Stimulated activated naive CD8-positive, alpha-beta T cell treated with anti-CD3 and anti-CD28 coated beads, Interleukin-15, amount 100 ng/mL, for 72 hours (primary cell): Measurements from ENCODE around the gene GOLGA8K.
"Not testable (repeated sequence)": the region's sequence is repeated elsewhere in the genome, so short reads cannot be mapped to it uniquely, and the experiment has no call there.

ENCODE experiments used
- ATAC-seq: fragments of 150-1000 bp; cut with Tn5 transposase; 2 replicates; pipeline ENCODE4 v1.10.0; 2021; ENCODE audit warnings: mild to moderate bottlenecking, moderate library complexity
- DNase-seq, 2 donors: peaks; one replicate each; pipeline ENCODE4 v3.0.0; 2021 to 2022
- H3K27ac Mint-ChIP-seq, 2 donors: one replicate each; pipeline ENCODE4 v1.8.0; 2022; ENCODE audit warnings: mild to moderate bottlenecking in 2 of 2, mixed read lengths in 2 of 2, moderate library complexity in 2 of 2
- H3K27me3 Mint-ChIP-seq: one replicate; pipeline ENCODE4 v1.8.0; 2022; ENCODE audit warnings: mixed read lengths
- H3K4me1 Mint-ChIP-seq: one replicate; pipeline ENCODE4 v1.8.0; 2022; ENCODE audit warnings: mild to moderate bottlenecking, mixed read lengths
- H3K4me3 Mint-ChIP-seq, 2 donors: one replicate each; pipeline ENCODE4 v1.8.0; 2022; ENCODE audit warnings: mild to moderate bottlenecking in 2 of 2, mixed read lengths in 2 of 2, moderate library complexity in 1 of 2
- H3K9me3 Mint-ChIP-seq, 2 donors: one replicate each; pipeline ENCODE4 v1.8.0; 2022; ENCODE audit warnings: mixed read lengths in 2 of 2

Gene GOLGA8K

GRCh38 chr15:32403192-32403591, at the start of gene GOLGA8K:
Gene GOLGA8K, minus strand, starts transcription at chr15:32403292. Its CDS starts 98 bp downstream, at chr15:32403194.
- H3K9me3 Mint-ChIP-seq, result not testable (repeated sequence)

GRCh38 chr15:32440445-32440977, 37.4 kb upstream of the GOLGA8K start:
- H3K4me3 Mint-ChIP-seq, H3K9me3 Mint-ChIP-seq, H3K4me1 Mint-ChIP-seq, H3K27ac Mint-ChIP-seq, H3K27me3 Mint-ChIP-seq: not testable (repeated sequence)
- peak in 1 of 2 donors; percentile 5 for DNase-seq
- ATAC-seq, result peak; percentile 85

More at GRCh38 chr15:32403192-32403591, at the start of gene GOLGA8K:
- DNase-seq, ATAC-seq, H3K4me3 Mint-ChIP-seq, H3K27ac Mint-ChIP-seq, H3K4me1 Mint-ChIP-seq, H3K27me3 Mint-ChIP-seq: not testable (repeated sequence)

GRCh38 chr15:32434102-32434963, 31.2 kb upstream of the GOLGA8K start:
- peak; percentile 86 for ATAC-seq
- not testable (repeated sequence) for H3K27ac Mint-ChIP-seq, H3K27me3 Mint-ChIP-seq, H3K9me3 Mint-ChIP-seq, H3K4me1 Mint-ChIP-seq, DNase-seq, H3K4me3 Mint-ChIP-seq

- ATAC-seq, DNase-seq, H3K27me3 Mint-ChIP-seq, H3K27ac Mint-ChIP-seq, H3K4me3 Mint-ChIP-seq, H3K4me1 Mint-ChIP-seq, H3K9me3 Mint-ChIP-seq: not testable (repeated sequence)
Observed at GRCh38 chr15:32427635-32428034, 24.5 kb upstream of the GOLGA8K start.

- H3K27ac Mint-ChIP-seq, H3K4me3 Mint-ChIP-seq, DNase-seq, H3K4me1 Mint-ChIP-seq, H3K9me3 Mint-ChIP-seq, H3K27me3 Mint-ChIP-seq, ATAC-seq: not testable (repeated sequence)
Observed at GRCh38 chr15:32426511-32426910, 23.4 kb upstream of the GOLGA8K start.

GRCh38 chr15:32407903-32408302, 4.8 kb upstream of the GOLGA8K start:
- not testable (repeated sequence) for H3K27me3 Mint-ChIP-seq, H3K27ac Mint-ChIP-seq, H3K9me3 Mint-ChIP-seq, H3K4me1 Mint-ChIP-seq, H3K4me3 Mint-ChIP-seq, DNase-seq, ATAC-seq

GRCh38 chr15:32396522-32396921, 6.6 kb downstream of the GOLGA8K start:
- not testable (repeated sequence) for ATAC-seq, H3K27me3 Mint-ChIP-seq, H3K9me3 Mint-ChIP-seq, H3K27ac Mint-ChIP-seq, H3K4me1 Mint-ChIP-seq, DNase-seq, H3K4me3 Mint-ChIP-seq

GRCh38 chr15:32394745-32395144, 8.3 kb downstream of the GOLGA8K start:
- H3K27ac Mint-ChIP-seq, ATAC-seq, H3K4me3 Mint-ChIP-seq, DNase-seq, H3K4me1 Mint-ChIP-seq, H3K9me3 Mint-ChIP-seq, H3K27me3 Mint-ChIP-seq: not testable (repeated sequence)

GRCh38 chr15:32388050-32388648, 14.9 kb downstream of the GOLGA8K start:
- H3K27ac Mint-ChIP-seq, H3K4me1 Mint-ChIP-seq, H3K4me3 Mint-ChIP-seq, H3K9me3 Mint-ChIP-seq, H3K27me3 Mint-ChIP-seq, DNase-seq: not testable (repeated sequence)
- peak; percentile 45 for ATAC-seq

GRCh38 chr15:32385823-32386495, 17.1 kb downstream of the GOLGA8K start:
- not testable (repeated sequence) for H3K4me1 Mint-ChIP-seq, H3K27ac Mint-ChIP-seq, DNase-seq

GRCh38 chr15:32374185-32374584, 28.9 kb downstream of the GOLGA8K start:
- H3K4me3 Mint-ChIP-seq, H3K27me3 Mint-ChIP-seq, H3K9me3 Mint-ChIP-seq, H3K27ac Mint-ChIP-seq, DNase-seq, ATAC-seq, H3K4me1 Mint-ChIP-seq: not testable (repeated sequence)

More at GRCh38 chr15:32385823-32386495, 17.1 kb downstream of the GOLGA8K start:
- not testable (repeated sequence) for H3K4me3 Mint-ChIP-seq, ATAC-seq, H3K9me3 Mint-ChIP-seq, H3K27me3 Mint-ChIP-seq

GRCh38 chr15:32373707-32374106, 29.4 kb downstream of the GOLGA8K start:
- H3K4me3 Mint-ChIP-seq, H3K27ac Mint-ChIP-seq, H3K9me3 Mint-ChIP-seq, DNase-seq, H3K27me3 Mint-ChIP-seq, H3K4me1 Mint-ChIP-seq: not testable (repeated sequence)
- peak; percentile 58 for ATAC-seq

GRCh38 chr15:32372075-32372474, 31.0 kb downstream of the GOLGA8K start:
- not testable (repeated sequence) for H3K4me1 Mint-ChIP-seq, H3K4me3 Mint-ChIP-seq, H3K27ac Mint-ChIP-seq, H3K27me3 Mint-ChIP-seq, H3K9me3 Mint-ChIP-seq, DNase-seq, ATAC-seq

GRCh38 chr15:32370526-32370925, 32.6 kb downstream of the GOLGA8K start:
- not testable (repeated sequence) for H3K27me3 Mint-ChIP-seq, H3K4me3 Mint-ChIP-seq, H3K4me1 Mint-ChIP-seq, DNase-seq, H3K27ac Mint-ChIP-seq, ATAC-seq, H3K9me3 Mint-ChIP-seq

GRCh38 chr15:32370064-32370463, 33.0 kb downstream of the GOLGA8K start:
- not testable (repeated sequence) for H3K4me1 Mint-ChIP-seq, H3K27me3 Mint-ChIP-seq, H3K4me3 Mint-ChIP-seq, H3K27ac Mint-ChIP-seq, ATAC-seq, DNase-seq, H3K9me3 Mint-ChIP-seq

GRCh38 chr15:32366492-32366891, 36.6 kb downstream of the GOLGA8K start:
- H3K27ac Mint-ChIP-seq, ATAC-seq, H3K9me3 Mint-ChIP-seq, H3K4me1 Mint-ChIP-seq, H3K4me3 Mint-ChIP-seq, H3K27me3 Mint-ChIP-seq, DNase-seq: not testable (repeated sequence)
